ENCODE results near the gene ERCC6.
A peak's percentile ranks its signal among the peaks of the same experiment; 100 is the strongest.

ERCC6 gene

GRCh38 chr10:49519717-49520116 is 19.2 kb downstream of the ERCC6 start:
- TF ChIP-seq CTCF (IDR thresholded peaks at IDR 0.05; ENCODE audit: low read depth, low read length, poor library complexity, severe bottlenecking), result no peak
- no peak for TF ChIP-seq EZH2phosphoT487 (IDR thresholded peaks at IDR 0.05; ENCODE audit: borderline replicate concordance, low read length)
- H3K27me3 ChIP-seq (ENCODE audit: control insufficient read depth, low read length), result no peaks in the 10 kb centered on the region
- no peaks in the 10 kb centered on the region for H3K4me1 ChIP-seq (ENCODE audit: control insufficient read depth, low read length)
- peaks cover 3% of the 10 kb centered on the region for H4K20me1 ChIP-seq (ENCODE audit: control insufficient read depth, insufficient read depth, low read depth, low read length)
- no peaks in the 10 kb centered on the region for H3K9me2 ChIP-seq (replicated peaks; ENCODE audit: control insufficient read depth, low read length)
- peaks cover 4% of the 10 kb centered on the region; the same call in 1 of the 2 replicates for H3K79me2 ChIP-seq (ENCODE audit: control insufficient read depth, low read length)
- H3K36me3 ChIP-seq (ENCODE audit: control insufficient read depth, low read length), result peaks cover 31% of the 10 kb centered on the region
- H3F3A ChIP-seq (ENCODE audit: control insufficient read depth, insufficient read depth), result no peaks in the 10 kb centered on the region
- H3K27ac ChIP-seq (ENCODE audit: low read depth, low read length), result no peak overlapping the region
- no peak overlapping the region for H3K4me2 ChIP-seq (ENCODE audit: low read length)
- H3K9me3 ChIP-seq (ENCODE audit: control insufficient read depth, insufficient read depth, low read length), result no peaks in the 10 kb centered on the region
- H3K4me3 ChIP-seq (ENCODE audit: low read length), result no peak overlapping the region

- Histone ChIP-seq H3K4me1 (ENCODE audit: control insufficient read depth, low read length) (no peaks in the 10 kb centered on the region), H3K36me3 (ENCODE audit: control insufficient read depth, low read length) (peaks cover 24% of the 10 kb centered on the region), H3K4me2 (ENCODE audit: low read length) (no peak overlapping the region), H3F3A (ENCODE audit: control insufficient read depth, insufficient read depth) (no peaks in the 10 kb centered on the region), H4K20me1 (ENCODE audit: control insufficient read depth, insufficient read depth, low read depth, low read length) (peaks cover 3% of the 10 kb centered on the region), H3K27ac (ENCODE audit: low read depth, low read length) (no peak overlapping the region), H3K9me3 (ENCODE audit: control insufficient read depth, insufficient read depth, low read length) (no peaks in the 10 kb centered on the region), H3K27me3 (ENCODE audit: control insufficient read depth, low read length) (no peaks in the 10 kb centered on the region), H3K4me3 (ENCODE audit: low read length) (no peak overlapping the region), H3K9me2 (replicated peaks; ENCODE audit: control insufficient read depth, low read length) (no peaks in the 10 kb centered on the region), H3K79me2 (ENCODE audit: control insufficient read depth, low read length) (peaks cover 4% of the 10 kb centered on the region; the same call in 1 of the 2 replicates)
- TF ChIP-seq CTCF (IDR thresholded peaks at IDR 0.05; ENCODE audit: low read depth, low read length, poor library complexity, severe bottlenecking) (peak; percentile 69), EZH2phosphoT487 (IDR thresholded peaks at IDR 0.05; ENCODE audit: borderline replicate concordance, low read length) (no peak)
These were observed 19.8 kb downstream of the ERCC6 start for GRCh38 chr10:49518982-49519578.

- no peak overlapping the region for H3K4me3 ChIP-seq (ENCODE audit: low read length)
- no peaks in the 10 kb centered on the region for H3K27me3 ChIP-seq (ENCODE audit: control insufficient read depth, low read length)
- H3K4me1 ChIP-seq (ENCODE audit: control insufficient read depth, low read length), result no peaks in the 10 kb centered on the region
- no peak for TF ChIP-seq CTCF (IDR thresholded peaks at IDR 0.05; ENCODE audit: low read depth, low read length, poor library complexity, severe bottlenecking)
- H3K79me2 ChIP-seq (ENCODE audit: control insufficient read depth, low read length), result peaks cover 4% of the 10 kb centered on the region; the same call in 1 of the 2 replicates
- H3K36me3 ChIP-seq (ENCODE audit: control insufficient read depth, low read length), result peaks cover 20% of the 10 kb centered on the region
- H3K9me2 ChIP-seq (replicated peaks; ENCODE audit: control insufficient read depth, low read length), result no peaks in the 10 kb centered on the region
- no peaks in the 10 kb centered on the region for H3F3A ChIP-seq (ENCODE audit: control insufficient read depth, insufficient read depth)
- H4K20me1 ChIP-seq (ENCODE audit: control insufficient read depth, insufficient read depth, low read depth, low read length), result peaks cover 3% of the 10 kb centered on the region
- H3K27ac ChIP-seq (ENCODE audit: low read depth, low read length), result no peak overlapping the region
- no peaks in the 10 kb centered on the region for H3K9me3 ChIP-seq (ENCODE audit: control insufficient read depth, insufficient read depth, low read length)
- H3K4me2 ChIP-seq (ENCODE audit: low read length), result no peak overlapping the region
These were observed 20.4 kb downstream of the ERCC6 start for GRCh38 chr10:49518566-49518965.
